ENCODE data around the gene LYRM9. TPM values are rescaled to one million over a fixed set of nuclear protein-coding genes. Genes with fewer than 3 reads are reported as not detected.
"Not testable (repeated sequence)": the region's sequence is repeated elsewhere in the genome, so short reads cannot be mapped to it uniquely, and the experiment has no call there.

Gene LYRM9
- polyA plus RNA-seq, 3 donors = 5.9 to 7.6 (median 6.3) TPM

- H3K9ac ChIP-seq (ENCODE audit: insufficient read depth, low read length, poor library complexity, severe bottlenecking) = no peak overlapping the region
- no peak for TF ChIP-seq CTCF (IDR thresholded peaks at IDR 0.05)
- Mint-ChIP-seq H3K4me3 (no peak overlapping the region), H3K27me3 (ENCODE audit: low read depth in 3 of 3) (peaks cover 0 to 3% (median 3%) of the 10 kb centered on the region in 3 donors), H3K27ac (no peak overlapping the region), H3K9me3 (peaks cover 0 to 10% (median 6%) of the 10 kb centered on the region in 7 donors), H3K36me3 (no peaks in the 10 kb centered on the region), H3K4me1 (peaks cover 23% of the 10 kb centered on the region)
- no peaks in the 10 kb centered on the region for H3K79me2 ChIP-seq (ENCODE audit: insufficient read depth, low read length)
- DNase-seq = no peak
- intact Hi-C loops (cut with micrococcal nuclease) = no loop called here
- H3K9me3 ChIP-seq (replicated peaks in 1 of 2; ENCODE audit: control insufficient read depth in 1 of 2, insufficient read depth in 1 of 2, low read length in 2 of 2) = peaks cover 0 to 3% of the 10 kb centered on the region in 2 donors
- H3K27me3 ChIP-seq (ENCODE audit: control insufficient read depth in 2 of 2, insufficient read depth in 2 of 2, low read length in 2 of 2) = no peaks in the 10 kb centered on the region
- H3K4me3 ChIP-seq (replicated peaks in 1 of 3; ENCODE audit: low read depth in 2 of 3, low read length in 3 of 3) = no peak overlapping the region
- no peaks in the 10 kb centered on the region for H4K20me1 ChIP-seq (ENCODE audit: insufficient read depth, low read length)
- peaks cover 0 to 4% of the 10 kb centered on the region in 2 donors for H3K4me1 ChIP-seq (ENCODE audit: control insufficient read depth in 1 of 2, insufficient read depth in 2 of 2, low read length in 2 of 2)
- no peak overlapping the region for H3K4me2 ChIP-seq (replicated peaks; ENCODE audit: extremely low read depth, low read length, poor library complexity, severe bottlenecking)
- no peak overlapping the region for H2AFZ ChIP-seq (ENCODE audit: insufficient read depth, low read depth, low read length, poor library complexity, severe bottlenecking)
- H3K36me3 ChIP-seq (replicated peaks in 1 of 2; ENCODE audit: control insufficient read depth in 1 of 2, insufficient read depth in 2 of 2, low read length in 2 of 2) = no peaks in the 10 kb centered on the region
- H3K27ac ChIP-seq (ENCODE audit: low read depth in 1 of 2, low read length in 2 of 2) = no peak overlapping the region
- WGBS (ENCODE audit: insufficient coverage) = 100% methylated on average over 2 of the region's 3 CpGs
Measured at GRCh38 chr17:27848931-27849330, 44.2 kb downstream of the LYRM9 start.

- 93% methylated on average over 7 of the region's 11 CpGs for whole genome bisulfite sequencing (ENCODE audit: insufficient coverage)
- H3K4me2 ChIP-seq (replicated peaks; ENCODE audit: extremely low read depth, low read length, poor library complexity, severe bottlenecking) = peak overlapping the region; percentile 64
- Mint-ChIP-seq H3K4me3 (peak overlapping the region; percentile 77 to 90), H3K27ac (peak overlapping the region in 1 of 7 donors; percentile 32), H3K4me1 (peaks cover 15% of the 10 kb centered on the region)
- H3K36me3 ChIP-seq (replicated peaks in 1 of 2; ENCODE audit: control insufficient read depth in 1 of 2, insufficient read depth in 2 of 2, low read length in 2 of 2); H3K27me3 Mint-ChIP-seq (ENCODE audit: low read depth in 3 of 3); DNase-seq; H3K9me3 Mint-ChIP-seq; H3K4me1 ChIP-seq (ENCODE audit: control insufficient read depth in 1 of 2, insufficient read depth in 2 of 2, low read length in 2 of 2); H3K9me3 ChIP-seq (replicated peaks in 1 of 2; ENCODE audit: control insufficient read depth in 1 of 2, insufficient read depth in 1 of 2, low read length in 2 of 2); H3K36me3 Mint-ChIP-seq; H3K27me3 ChIP-seq (ENCODE audit: control insufficient read depth in 2 of 2, insufficient read depth in 2 of 2, low read length in 2 of 2); H4K20me1 ChIP-seq (ENCODE audit: insufficient read depth, low read length); H3K79me2 ChIP-seq (ENCODE audit: insufficient read depth, low read length); intact Hi-C loops (cut with micrococcal nuclease); H3K27ac ChIP-seq (ENCODE audit: low read depth in 1 of 2, low read length in 2 of 2): not testable (repeated sequence)
- H2AFZ ChIP-seq (ENCODE audit: insufficient read depth, low read depth, low read length, poor library complexity, severe bottlenecking) = peak overlapping the region; percentile 66
- H3K4me3 ChIP-seq (replicated peaks in 1 of 3; ENCODE audit: low read depth in 2 of 3, low read length in 3 of 3) = peak overlapping the region in 1 of 3 experiments; percentile 60
- peak overlapping the region; percentile 12 for H3K9ac ChIP-seq (ENCODE audit: insufficient read depth, low read length, poor library complexity, severe bottlenecking)
Measured at GRCh38 chr17:27846808-27847307, 46.3 kb downstream of the LYRM9 start.
